ENCODE data around the gene HNRNPH1. TPM values are rescaled to one million over a fixed set of nuclear protein-coding genes. Genes with fewer than 3 reads are reported as not detected.
"Not testable (repeated sequence)": the region's sequence is repeated elsewhere in the genome, so short reads cannot be mapped to it uniquely, and the experiment has no call there.

The HNRNPH1 gene
- total RNA-seq, 4 donors from 2014 or later: 250 to 604 (median 331) TPM

GRCh38 chr5:179648410-179648809 is 24.9 kb upstream of the HNRNPH1 start:
- 86 to 95% methylated on average over 2 to 6 of the region's 9 CpGs for WGBS, 2 donors (ENCODE audit: low coverage in 1 of 2)
- no peaks in the 10 kb centered on the region for H3K27me3 ChIP-seq
- ATAC-seq: no peak

GRCh38 chr5:179644766-179645165 is 21.3 kb upstream of the HNRNPH1 start:
- not testable (repeated sequence) for H3K27ac ChIP-seq, H3K4me3 ChIP-seq, H3K27me3 ChIP-seq, H3K4me1 ChIP-seq, H3K9me3 ChIP-seq, ATAC-seq, H3K36me3 ChIP-seq
- 81 to 85% methylated on average over 4 of the region's 5 CpGs for WGBS, 2 donors (ENCODE audit: low coverage in 1 of 2)

More at GRCh38 chr5:179648410-179648809, 24.9 kb upstream of the HNRNPH1 start:
- Histone ChIP-seq H3K4me3 (no peak overlapping the region), H3K36me3 (no peaks in the 10 kb centered on the region), H3K27ac (no peak overlapping the region), H3K9me3 (no peaks in the 10 kb centered on the region), H3K4me1 (no peaks in the 10 kb centered on the region)
- TF ChIP-seq EP300 (IDR thresholded peaks at IDR 0.05) (no peak), POLR2A (IDR thresholded peaks at IDR 0.05) (no peak)

- not testable (repeated sequence) for H3K27me3 ChIP-seq, H3K4me3 ChIP-seq, H3K9me3 ChIP-seq, ATAC-seq, H3K36me3 ChIP-seq, H3K4me1 ChIP-seq, H3K27ac ChIP-seq
- 78 to 100% methylated on average over 1 to 3 of the region's 16 CpGs for WGBS, 2 donors (ENCODE audit: low coverage in 1 of 2)
Measured at GRCh38 chr5:179643141-179643920, 19.9 kb upstream of the HNRNPH1 start.

- H3K27me3 ChIP-seq, H3K36me3 ChIP-seq, H3K27ac ChIP-seq, H3K4me1 ChIP-seq, H3K9me3 ChIP-seq, ATAC-seq, H3K4me3 ChIP-seq: not testable (repeated sequence)
- WGBS, 2 donors (ENCODE audit: low coverage in 1 of 2): 62% methylated on average over 5 of the region's 17 CpGs; no CpG with 5 or more reads in 1 of the 2 donors
Measured at GRCh38 chr5:179642626-179643025, 19.2 kb upstream of the HNRNPH1 start.

- H3K27ac ChIP-seq, H3K4me3 ChIP-seq, H3K9me3 ChIP-seq, H3K36me3 ChIP-seq, ATAC-seq, H3K27me3 ChIP-seq, H3K4me1 ChIP-seq: not testable (repeated sequence)
- WGBS, 2 donors (ENCODE audit: low coverage in 1 of 2): no CpG with 5 or more reads among the region's 4 CpGs
Measured at GRCh38 chr5:179641745-179642144, 18.3 kb upstream of the HNRNPH1 start.

- 85 to 97% methylated on average over 6 to 7 of the region's 11 CpGs for WGBS, 2 donors (ENCODE audit: low coverage in 1 of 2)
- H3K4me3 ChIP-seq: not testable (repeated sequence)
Measured at GRCh38 chr5:179639296-179639695, 15.8 kb upstream of the HNRNPH1 start.

GRCh38 chr5:179634370-179635172 is 11.1 kb upstream of the HNRNPH1 start:
- ATAC-seq: peak; percentile 97
- H3K4me1 ChIP-seq: peaks cover 0 to 12% (median 3%) of the 10 kb centered on the region in 3 donors
- not testable (repeated sequence) for H3K36me3 ChIP-seq, H3K9me3 ChIP-seq, H3K27me3 ChIP-seq
- peak overlapping the region in 1 of 2 donors; percentile 29 for H3K4me3 ChIP-seq
- peak overlapping the region in 1 of 4 donors; percentile 61 for H3K27ac ChIP-seq
- WGBS, 2 donors (ENCODE audit: low coverage in 1 of 2): no CpG with 5 or more reads among the region's 49 CpGs

More at GRCh38 chr5:179639296-179639695, 15.8 kb upstream of the HNRNPH1 start:
- H3K27me3 ChIP-seq, H3K27ac ChIP-seq, ATAC-seq, H3K36me3 ChIP-seq, H3K4me1 ChIP-seq, H3K9me3 ChIP-seq: not testable (repeated sequence)

- not testable (repeated sequence) for ATAC-seq, H3K27me3 ChIP-seq, H3K9me3 ChIP-seq
- Histone ChIP-seq H3K36me3 (peaks cover 0 to 10% of the 10 kb centered on the region in 2 donors), H3K27ac (peak overlapping the region in 2 of 4 donors; percentile 42 to 57), H3K4me1 (peaks cover 0 to 12% (median 3%) of the 10 kb centered on the region in 3 donors), H3K4me3 (peak overlapping the region; percentile 41 to 53)
- 35 to 37% methylated on average over 9 to 10 of the region's 38 CpGs for WGBS, 2 donors (ENCODE audit: low coverage in 1 of 2)
Measured at GRCh38 chr5:179633501-179634369, 10.3 kb upstream of the HNRNPH1 start.
